HG03280 (cell line): ENCODE data around the gene SLC25A48.
A peak's percentile ranks its signal among the peaks of the same experiment; 100 is the strongest.

Experiments used
- ATAC-seq: cut with Tn5 transposase; IDR thresholded peaks from one replicate; pipeline ENCODE4 v1.9.1; 2021; ENCODE audit warnings: mild to moderate bottlenecking, moderate library complexity; ENCODE audit not compliant: unreplicated experiment

SLC25A48 gene

DNA sequence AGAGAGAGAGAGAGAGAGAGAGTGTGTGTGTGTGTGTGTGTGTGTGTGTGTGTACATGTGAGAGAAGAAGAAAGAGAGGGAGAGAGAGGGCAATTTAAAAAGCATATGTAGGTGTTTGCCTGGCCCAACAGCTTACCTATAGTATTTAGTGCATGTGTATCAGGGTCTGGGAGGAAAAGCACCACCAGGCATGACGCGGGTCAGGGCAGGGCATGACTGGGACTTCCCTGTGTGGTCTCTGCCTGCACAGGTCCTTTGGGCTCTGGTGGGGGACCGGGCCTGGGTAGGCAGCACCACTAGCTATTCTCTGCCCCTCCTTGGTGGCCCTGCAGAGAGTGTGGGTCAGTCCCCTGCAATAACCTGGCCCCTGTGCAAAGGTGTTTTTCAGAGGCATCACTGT is 45.1 kb downstream of the SLC25A48 start:
- ATAC-seq = no peak

GRCh38 chr5:135880278-135880677 is 45.8 kb downstream of the SLC25A48 start:
- no peak for ATAC-seq

DNA sequence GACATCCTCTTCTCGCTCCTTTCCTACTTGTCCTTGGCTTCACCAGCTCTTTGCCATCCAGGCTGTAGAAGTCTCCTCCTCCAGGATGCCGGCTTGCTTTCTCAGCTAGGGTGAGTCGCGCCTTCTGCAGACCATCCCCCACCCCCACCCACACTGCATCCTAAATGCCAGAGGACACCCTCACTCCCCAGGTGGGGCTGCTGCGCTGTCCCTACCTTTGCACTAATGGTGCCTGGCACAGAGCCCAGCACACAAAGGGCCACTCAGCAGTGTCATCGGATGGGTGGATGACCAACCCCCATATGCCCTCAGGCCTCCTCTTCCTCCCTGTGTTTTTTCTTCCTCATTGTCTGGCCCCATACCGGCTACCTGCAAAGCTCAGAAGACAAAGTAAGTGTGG is 46.3 kb downstream of the SLC25A48 start:
- no peak for ATAC-seq

- ATAC-seq = no peak
These were observed 46.8 kb downstream of the SLC25A48 start for GRCh38 chr5:135881244-135881643.

DNA sequence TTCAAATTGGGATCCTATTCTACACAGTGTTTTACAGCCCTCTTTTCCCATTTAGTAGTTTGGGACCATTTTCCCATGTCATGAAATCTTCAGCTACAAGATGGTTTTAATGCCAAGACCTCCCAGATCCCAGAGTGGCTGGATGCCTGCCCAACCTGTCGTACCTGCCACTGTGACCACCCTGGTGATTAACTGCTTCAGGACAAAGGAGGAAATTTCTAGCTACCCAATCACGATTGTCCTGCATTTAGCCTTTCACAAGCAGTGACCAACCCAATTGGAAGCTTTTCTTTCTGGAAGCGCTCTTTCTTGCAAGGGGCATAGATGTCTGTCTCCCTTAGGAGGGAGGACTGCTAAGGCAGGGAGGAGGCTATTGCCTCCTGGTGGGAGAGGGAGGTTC is 47.4 kb downstream of the SLC25A48 start:
- ATAC-seq = no peak

- ATAC-seq = no peak
These were observed 48.6 kb downstream of the SLC25A48 start for GRCh38 chr5:135883026-135883425.

DNA sequence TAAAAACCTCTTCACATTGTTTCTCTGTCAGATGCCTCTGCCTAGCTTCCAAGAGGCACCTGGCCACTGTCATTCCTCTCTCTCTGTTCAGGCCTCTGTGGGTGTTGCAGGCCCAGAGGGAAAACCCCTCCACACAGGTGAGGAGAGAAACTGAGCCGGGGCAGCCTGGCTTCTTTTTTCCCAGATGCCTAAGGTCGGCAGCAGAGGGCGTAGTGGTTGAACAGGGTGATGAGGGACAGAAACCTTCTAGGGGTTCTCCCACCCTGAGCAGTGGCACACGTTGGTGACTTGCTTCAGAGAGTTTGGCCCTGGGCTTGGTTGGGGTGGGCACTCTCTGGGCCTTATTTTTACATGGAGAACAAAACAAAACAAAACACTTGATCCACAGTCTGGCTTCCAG is 49.0 kb downstream of the SLC25A48 start:
- ATAC-seq = no peak

DNA sequence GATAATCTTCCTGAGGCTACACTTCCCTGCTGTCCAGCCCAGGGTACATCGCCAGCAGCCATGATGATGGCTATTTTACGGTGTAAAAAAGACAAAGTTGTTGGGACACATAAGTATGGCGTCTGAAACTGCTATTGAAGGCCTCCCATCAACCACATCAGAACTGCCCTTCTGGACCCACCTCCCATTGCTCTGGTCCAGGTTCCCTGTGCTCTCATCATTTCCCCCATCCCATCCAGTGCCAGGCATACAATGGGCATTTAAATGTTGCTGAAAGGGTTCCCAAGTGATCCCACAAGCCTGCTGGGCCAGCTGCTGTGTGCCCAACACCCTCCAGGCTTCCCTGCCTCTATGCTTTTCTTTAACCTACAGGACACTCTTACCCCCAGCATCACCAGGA is 50.6 kb downstream of the SLC25A48 start:
- no peak for ATAC-seq

DNA sequence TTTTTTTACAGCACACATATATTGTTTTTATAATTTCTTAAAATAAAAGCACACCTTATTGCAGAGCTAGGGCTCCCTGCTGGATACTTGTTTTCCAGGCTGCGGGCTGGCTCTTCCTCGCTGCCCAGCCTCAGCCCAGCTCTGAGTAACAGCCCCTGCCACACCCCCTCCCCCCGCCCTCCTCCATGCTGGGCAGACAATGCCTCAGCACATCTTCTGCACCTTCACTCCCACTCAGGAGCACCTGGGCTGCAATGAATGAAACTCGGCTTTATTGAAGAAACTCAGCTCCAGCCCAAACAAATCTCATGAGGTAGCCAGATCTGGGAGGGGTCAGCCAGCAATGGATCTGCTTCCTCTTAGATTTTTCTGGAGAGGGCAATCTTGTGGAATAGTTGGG is 51.7 kb downstream of the SLC25A48 start:
- no peak for ATAC-seq

- peak; percentile 90 for ATAC-seq
These were observed 53.0 kb downstream of the SLC25A48 start for GRCh38 chr5:135887447-135887864.

GRCh38 chr5:135887881-135888614 is 53.6 kb downstream of the SLC25A48 start:
- no peak for ATAC-seq

DNA sequence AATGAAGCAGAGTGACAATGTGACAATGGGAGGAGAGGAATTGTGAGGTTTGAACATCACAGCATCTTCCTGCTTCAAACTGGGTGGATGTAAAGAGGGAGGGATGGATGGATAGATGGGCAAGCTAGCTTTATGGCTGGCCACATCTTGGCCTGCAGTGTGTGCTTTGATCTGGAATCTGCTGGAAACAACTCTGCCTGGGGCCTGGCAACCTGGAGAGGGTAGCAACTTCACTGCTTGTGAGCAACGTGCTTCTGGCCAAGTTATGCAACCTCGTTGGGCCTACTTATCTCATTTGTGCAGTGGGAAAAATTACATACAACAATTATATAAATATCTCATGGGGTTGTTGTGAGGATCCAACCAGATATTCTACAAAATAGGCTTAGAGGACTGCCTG is 55.8 kb downstream of the SLC25A48 start:
- ATAC-seq = no peak

- no peak for ATAC-seq
These were observed 56.4 kb downstream of the SLC25A48 start for GRCh38 chr5:135890867-135891266.

- ATAC-seq = no peak
These were observed 56.8 kb downstream of the SLC25A48 start for GRCh38 chr5:135891268-135891667.

- no peak for ATAC-seq
These were observed 57.3 kb downstream of the SLC25A48 start for GRCh38 chr5:135891791-135892190.

GRCh38 chr5:135894276-135894675 is 59.8 kb downstream of the SLC25A48 start:
- no peak for ATAC-seq

DNA sequence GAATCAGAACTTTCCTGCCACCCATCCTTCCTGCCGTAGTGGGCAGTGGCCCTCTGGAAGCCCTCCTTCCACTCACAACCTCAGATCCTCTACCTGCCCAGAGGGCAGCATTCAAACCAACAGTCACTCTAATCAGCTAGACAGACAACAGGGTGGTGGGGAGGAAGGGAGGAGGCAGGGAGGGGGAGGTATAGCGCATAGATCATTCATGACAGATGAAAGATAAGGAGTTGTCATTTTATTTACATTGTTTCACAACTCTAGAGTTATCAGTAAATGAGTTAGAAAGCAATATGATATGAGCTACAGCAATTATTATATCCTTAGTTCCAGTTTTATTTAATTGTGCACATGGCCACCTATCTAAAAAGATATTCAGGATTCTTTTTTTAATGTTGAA is 60.3 kb downstream of the SLC25A48 start:
- no peak for ATAC-seq

DNA sequence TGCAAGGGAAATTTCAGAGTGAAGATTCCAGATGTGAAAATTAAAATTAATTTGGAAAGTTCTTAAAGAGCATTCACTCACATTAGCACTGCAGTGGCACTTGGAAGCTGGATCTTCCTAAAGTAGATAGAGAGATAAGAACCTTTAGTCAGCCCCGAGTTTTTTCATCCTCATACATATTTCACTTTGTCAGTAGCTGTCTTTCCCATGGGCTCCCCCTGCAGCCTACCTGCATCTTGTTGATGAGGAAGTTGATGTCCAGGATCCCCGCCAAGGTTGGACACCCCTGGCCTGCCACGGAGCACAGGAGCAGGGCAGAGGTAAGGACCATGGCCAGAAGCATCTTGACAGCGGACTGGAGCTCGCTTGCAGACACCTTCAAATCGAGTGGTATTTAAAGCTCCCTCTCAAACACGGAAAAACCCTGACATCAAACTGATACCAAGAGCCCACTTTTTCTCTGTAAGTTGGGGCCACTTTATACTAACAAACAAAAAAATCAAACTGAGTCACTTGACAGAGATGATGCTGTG is 61.1 kb downstream of the SLC25A48 start, which contains the start of gene IL9:
IL9 (minus strand) TSS at position 368 of the 533 bp plus-strand sequence; CDS start at position 343, 25 bp downstream.
- no peak for ATAC-seq

- ATAC-seq = no peak
These were observed 64.2 kb downstream of the SLC25A48 start for GRCh38 chr5:135898651-135899050.

DNA sequence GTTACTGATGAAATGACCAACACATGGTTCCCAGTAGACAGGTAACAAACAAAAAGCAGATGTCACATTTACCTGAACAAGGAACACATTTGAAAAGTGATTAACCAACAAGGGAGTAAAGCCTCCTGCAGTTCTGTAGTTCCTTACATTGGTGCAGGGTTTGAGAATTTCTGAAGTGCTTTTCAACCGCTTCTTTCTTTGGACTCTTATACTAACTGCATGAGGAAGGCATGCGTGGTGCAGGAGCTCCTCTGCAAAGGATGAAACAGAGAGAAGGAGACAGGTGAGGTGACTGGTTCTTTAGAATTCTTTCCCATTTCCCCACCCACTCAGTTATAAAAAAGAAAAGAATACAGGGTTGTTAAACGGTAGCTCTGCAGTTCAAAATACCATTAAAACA is 65.8 kb downstream of the SLC25A48 start:
- ATAC-seq = no peak

DNA sequence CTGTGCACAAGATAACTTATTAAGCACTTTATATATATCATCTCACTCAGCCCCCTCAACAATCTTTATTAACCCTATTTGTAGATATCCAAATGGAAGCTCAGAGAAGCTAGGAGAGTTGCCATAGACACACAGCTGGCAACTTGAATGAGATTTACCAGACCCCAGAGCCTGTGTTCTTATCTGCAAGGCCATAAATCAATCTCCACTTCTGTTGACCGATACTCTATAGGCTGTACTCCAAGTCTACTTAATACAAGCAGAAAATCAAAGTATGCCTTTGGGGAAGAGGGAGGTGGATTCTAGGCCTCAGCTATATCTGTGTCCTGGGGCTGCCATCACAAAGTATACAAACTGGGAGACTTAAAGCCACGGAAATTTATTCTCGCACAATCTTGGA is 67.2 kb downstream of the SLC25A48 start:
- ATAC-seq = no peak

- ATAC-seq = no peak
These were observed 70.7 kb downstream of the SLC25A48 start for GRCh38 chr5:135905144-135905543.
